ENCODE data around the gene FBLN2. TPM values are rescaled to one million over a fixed set of nuclear protein-coding genes. Genes with fewer than 3 reads are reported as not detected.
"Not testable (repeated sequence)": the region's sequence is repeated elsewhere in the genome, so short reads cannot be mapped to it uniquely, and the experiment has no call there.

FBLN2 gene
- 1.3 and 1.6 TPM in 2 replicates for total RNA-seq

- peak; percentile 82 for ATAC-seq (ENCODE audit: low read depth)
Measured at GRCh38 chr3:13548696-13549622, at the start of gene FBLN2. FBLN2 (plus strand) TSS chr3:13549125; CDS start chr3:13570356, 21,231 bp downstream.

GRCh38 chr3:13499246-13499645 is 49.7 kb upstream of the FBLN2 start:
- H3K36me3 Mint-ChIP-seq (ENCODE audit: low read depth); H3K9me3 Mint-ChIP-seq; DNase-seq; ATAC-seq (ENCODE audit: low read depth); H3K27ac Mint-ChIP-seq; H3K27me3 Mint-ChIP-seq; H3K4me1 Mint-ChIP-seq; H3K4me3 Mint-ChIP-seq: not testable (repeated sequence)
- intact Hi-C loops (cut with micrococcal nuclease): loop anchor here (10.0 kb wide), 2 partner anchors 386 to 676 kb away; partner anchors contain the start of genes LSM3, WNT7A and XPC
- ChIA-PET CTCF (interaction anchor here (7.1 kb wide), 1 partner anchor 149 kb away, joined by 198 read pairs; no protein-coding TSS in a partner anchor), POLR2A (interaction anchor here (0.6 kb wide), 1 partner anchor 9 kb away, joined by 14 read pairs; no protein-coding TSS in a partner anchor)

More at GRCh38 chr3:13548696-13549622, at the start of gene FBLN2:
- Mint-ChIP-seq H3K27me3 (peaks cover 15% of the 10 kb centered on the region), H3K27ac (peak within 1 kb of the TSS; percentile 68), H3K4me1 (peaks cover 52% of the 10 kb centered on the region), H3K4me3 (peak within 1 kb of the TSS; percentile 79), H3K36me3 (ENCODE audit: low read depth) (no peaks in the 10 kb centered on the region), H3K9me3 (no peaks in the 10 kb centered on the region)
- peak; percentile 64 for DNase-seq
- ChIA-PET CTCF (no interaction called here), POLR2A (no interaction called here)
- no peak for TF ChIP-seq CTCF (IDR thresholded peaks at IDR 0.05)
- intact Hi-C loops (cut with micrococcal nuclease): loop anchor here (2.0 kb wide), 1 partner anchor 68 kb away; the partner anchor contains the start of gene HDAC11

- H3K27me3 Mint-ChIP-seq: no peaks in the 10 kb centered on the region
- no peak overlapping the region for H3K4me3 Mint-ChIP-seq
- ChIA-PET CTCF (interaction anchor here (7.1 kb wide), 1 partner anchor 148 kb away, joined by 198 read pairs; no protein-coding TSS in a partner anchor), POLR2A (no interaction called here)
- ATAC-seq (ENCODE audit: low read depth) (peak; percentile 53), DNase-seq (no peak)
- no peaks in the 10 kb centered on the region for H3K36me3 Mint-ChIP-seq (ENCODE audit: low read depth)
- H3K4me1 Mint-ChIP-seq: no peaks in the 10 kb centered on the region
- intact Hi-C loops (cut with micrococcal nuclease): no loop called here
- H3K27ac Mint-ChIP-seq: no peak overlapping the region
- H3K9me3 Mint-ChIP-seq: no peaks in the 10 kb centered on the region
- TF ChIP-seq CTCF (IDR thresholded peaks at IDR 0.05): no peak
Measured at GRCh38 chr3:13500133-13500885, 48.6 kb upstream of the FBLN2 start.

- ChIA-PET POLR2A (no interaction called here), CTCF (interaction anchor here (7.1 kb wide), 1 partner anchor 147 kb away, joined by 198 read pairs; no protein-coding TSS in a partner anchor)
- Mint-ChIP-seq H3K4me1 (no peaks in the 10 kb centered on the region), H3K9me3 (no peaks in the 10 kb centered on the region), H3K27me3 (no peaks in the 10 kb centered on the region), H3K4me3 (no peak overlapping the region), H3K27ac (no peak overlapping the region), H3K36me3 (ENCODE audit: low read depth) (no peaks in the 10 kb centered on the region)
- no peak for DNase-seq
- intact Hi-C loops (cut with micrococcal nuclease): no loop called here
- ATAC-seq (ENCODE audit: low read depth): no peak
- no peak for TF ChIP-seq CTCF (IDR thresholded peaks at IDR 0.05)
Measured at GRCh38 chr3:13501056-13501455, 47.9 kb upstream of the FBLN2 start.

GRCh38 chr3:13501521-13501920 is 47.4 kb upstream of the FBLN2 start:
- no peak for ATAC-seq (ENCODE audit: low read depth)
- no peak for TF ChIP-seq CTCF (IDR thresholded peaks at IDR 0.05)
- intact Hi-C loops (cut with micrococcal nuclease): no loop called here
- H3K9me3 Mint-ChIP-seq: no peaks in the 10 kb centered on the region
- no peaks in the 10 kb centered on the region for H3K36me3 Mint-ChIP-seq (ENCODE audit: low read depth)
- CTCF ChIA-PET: no interaction called here
- no peak overlapping the region for H3K4me3 Mint-ChIP-seq
- no peak for DNase-seq
- no peaks in the 10 kb centered on the region for H3K27me3 Mint-ChIP-seq
- no peak overlapping the region for H3K27ac Mint-ChIP-seq
- H3K4me1 Mint-ChIP-seq: no peaks in the 10 kb centered on the region
- POLR2A ChIA-PET: no interaction called here
